Stimulated activated CD8-positive, alpha-beta memory T cell treated with anti-CD3 and anti-CD28 coated beads, Interleukin-7, amount 100 ng/mL, for 4 hours (primary cell): ENCODE data around the gene LRRN4.

Experiments used
- DNase-seq, 2 donors: peaks; one replicate each; pipeline ENCODE4 v3.0.0-alpha.2; 2020; ENCODE audit warnings: low read depth in 2 of 2

LRRN4 gene

GRCh38 chr20:6030453-6031080, 23.3 kb downstream of the LRRN4 start:
- no peak for DNase-seq

GRCh38 chr20:6029538-6029937, 24.3 kb downstream of the LRRN4 start:
- no peak for DNase-seq

- DNase-seq: no peak
Observed at GRCh38 chr20:6028818-6029217, 25.0 kb downstream of the LRRN4 start.

- DNase-seq: no peak
Observed at GRCh38 chr20:6026051-6026450, 27.8 kb downstream of the LRRN4 start.

- no peak for DNase-seq
Observed at GRCh38 chr20:6024768-6025167, 29.1 kb downstream of the LRRN4 start.

GRCh38 chr20:6017880-6018279, 36.0 kb downstream of the LRRN4 start:
- no peak for DNase-seq

- DNase-seq: no peak
Observed at GRCh38 chr20:6017467-6017866, 36.4 kb downstream of the LRRN4 start.

GRCh38 chr20:6014957-6015356, 38.9 kb downstream of the LRRN4 start:
- DNase-seq: no peak

GRCh38 chr20:6014017-6014416, 39.8 kb downstream of the LRRN4 start:
- no peak for DNase-seq

- no peak for DNase-seq
Observed at GRCh38 chr20:6012179-6012578, 41.7 kb downstream of the LRRN4 start.

GRCh38 chr20:6008254-6008653, 45.6 kb downstream of the LRRN4 start:
- no peak for DNase-seq

GRCh38 chr20:6007529-6008103, 46.2 kb downstream of the LRRN4 start:
- no peak for DNase-seq

GRCh38 chr20:6007094-6007528, 46.7 kb downstream of the LRRN4 start:
- no peak for DNase-seq

GRCh38 chr20:6006603-6006949, 47.3 kb downstream of the LRRN4 start:
- no peak for DNase-seq

GRCh38 chr20:6000871-6001270, 53.0 kb downstream of the LRRN4 start:
- no peak for DNase-seq

- no peak for DNase-seq
Observed at GRCh38 chr20:5999783-6000182, 54.1 kb downstream of the LRRN4 start.

- DNase-seq: peak; percentile 24 to 34
Observed at GRCh38 chr20:5996765-5997164, 57.1 kb downstream of the LRRN4 start.

GRCh38 chr20:5991623-5992441, 62.0 kb downstream of the LRRN4 start:
- DNase-seq: no peak

- no peak for DNase-seq
Observed at GRCh38 chr20:5990946-5991345, 62.9 kb downstream of the LRRN4 start.
